Measurements from ENCODE around the gene KCNMB2.
"Not testable (repeated sequence)": the region's sequence is repeated elsewhere in the genome, so short reads cannot be mapped to it uniquely, and the experiment has no call there.

The KCNMB2 gene

DNA sequence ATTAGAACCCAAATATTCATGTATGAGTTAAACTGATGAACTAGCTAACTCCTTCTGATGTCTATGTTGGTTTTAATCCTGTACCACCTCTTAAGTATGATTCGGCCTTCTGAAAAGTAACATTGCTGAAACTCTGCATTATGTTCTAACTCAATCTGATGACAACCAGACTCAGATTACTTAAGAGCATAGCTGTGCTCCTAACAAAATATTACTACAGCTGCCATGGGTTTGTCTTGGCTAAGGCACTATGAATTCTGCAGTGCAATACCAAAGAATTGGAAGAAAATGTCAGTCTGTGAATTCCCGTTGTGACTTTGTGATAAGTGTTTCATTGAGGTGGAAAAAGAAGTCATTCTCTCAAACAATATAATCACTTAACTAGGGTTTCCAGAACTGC is 311.0 kb downstream of the KCNMB2 start:
- H3K4me3 ChIP-seq (replicated peaks; ENCODE audit: low read depth, low read length), result no peak overlapping the region
- TF ChIP-seq, protein P1, sequence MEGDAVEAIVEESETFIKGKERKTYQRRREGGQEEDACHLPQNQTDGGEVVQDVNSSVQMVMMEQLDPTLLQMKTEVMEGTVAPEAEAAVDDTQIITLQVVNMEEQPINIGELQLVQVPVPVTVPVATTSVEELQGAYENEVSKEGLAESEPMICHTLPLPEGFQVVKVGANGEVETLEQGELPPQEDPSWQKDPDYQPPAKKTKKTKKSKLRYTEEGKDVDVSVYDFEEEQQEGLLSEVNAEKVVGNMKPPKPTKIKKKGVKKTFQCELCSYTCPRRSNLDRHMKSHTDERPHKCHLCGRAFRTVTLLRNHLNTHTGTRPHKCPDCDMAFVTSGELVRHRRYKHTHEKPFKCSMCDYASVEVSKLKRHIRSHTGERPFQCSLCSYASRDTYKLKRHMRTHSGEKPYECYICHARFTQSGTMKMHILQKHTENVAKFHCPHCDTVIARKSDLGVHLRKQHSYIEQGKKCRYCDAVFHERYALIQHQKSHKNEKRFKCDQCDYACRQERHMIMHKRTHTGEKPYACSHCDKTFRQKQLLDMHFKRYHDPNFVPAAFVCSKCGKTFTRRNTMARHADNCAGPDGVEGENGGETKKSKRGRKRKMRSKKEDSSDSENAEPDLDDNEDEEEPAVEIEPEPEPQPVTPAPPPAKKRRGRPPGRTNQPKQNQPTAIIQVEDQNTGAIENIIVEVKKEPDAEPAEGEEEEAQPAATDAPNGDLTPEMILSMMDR (IDR thresholded peaks at IDR 0.05; ENCODE audit: low read depth, low read length, missing control alignments), result no peak
- no peak for DNase-seq (ENCODE audit: extremely low read depth, low read depth)

DNA sequence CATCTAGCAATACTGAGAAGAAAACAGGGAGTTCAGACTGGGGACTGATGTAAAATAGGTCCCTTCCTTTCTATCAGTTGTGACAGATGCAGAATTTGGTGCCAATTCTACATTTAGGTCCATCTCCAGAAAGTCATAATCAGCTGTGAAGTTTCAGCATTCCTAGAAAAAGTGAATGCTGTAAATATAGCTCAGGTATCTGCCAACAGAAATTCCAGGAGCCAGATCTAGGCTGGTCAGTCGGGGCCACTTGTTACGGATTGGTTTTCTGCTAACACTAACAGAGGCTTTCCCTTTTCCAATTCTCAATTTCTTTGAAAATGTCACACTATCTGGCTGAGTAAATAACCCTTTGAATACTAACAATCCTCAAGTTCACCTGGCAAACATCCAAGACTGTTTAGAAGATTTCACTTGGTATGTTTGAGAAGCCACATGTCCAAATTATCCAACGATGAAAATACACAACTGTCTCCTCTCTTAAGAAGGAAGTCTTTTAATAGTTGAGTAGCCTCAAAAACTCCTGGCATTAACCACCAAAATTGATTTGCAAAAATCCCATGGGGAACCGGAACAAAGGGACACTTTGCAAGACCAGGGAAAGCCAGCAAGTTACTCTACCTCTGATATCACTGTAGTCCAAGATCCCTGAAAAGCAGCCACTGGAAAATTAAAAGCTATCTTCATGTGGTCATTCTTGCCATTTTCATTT is 313.1 kb downstream of the KCNMB2 start:
- DNase-seq (ENCODE audit: extremely low read depth, low read depth), result no peak
- TF ChIP-seq, protein P1 (IDR thresholded peaks at IDR 0.05; ENCODE audit: low read depth, low read length, missing control alignments), result no peak
- no peak overlapping the region for H3K4me3 ChIP-seq (replicated peaks; ENCODE audit: low read depth, low read length)

DNA sequence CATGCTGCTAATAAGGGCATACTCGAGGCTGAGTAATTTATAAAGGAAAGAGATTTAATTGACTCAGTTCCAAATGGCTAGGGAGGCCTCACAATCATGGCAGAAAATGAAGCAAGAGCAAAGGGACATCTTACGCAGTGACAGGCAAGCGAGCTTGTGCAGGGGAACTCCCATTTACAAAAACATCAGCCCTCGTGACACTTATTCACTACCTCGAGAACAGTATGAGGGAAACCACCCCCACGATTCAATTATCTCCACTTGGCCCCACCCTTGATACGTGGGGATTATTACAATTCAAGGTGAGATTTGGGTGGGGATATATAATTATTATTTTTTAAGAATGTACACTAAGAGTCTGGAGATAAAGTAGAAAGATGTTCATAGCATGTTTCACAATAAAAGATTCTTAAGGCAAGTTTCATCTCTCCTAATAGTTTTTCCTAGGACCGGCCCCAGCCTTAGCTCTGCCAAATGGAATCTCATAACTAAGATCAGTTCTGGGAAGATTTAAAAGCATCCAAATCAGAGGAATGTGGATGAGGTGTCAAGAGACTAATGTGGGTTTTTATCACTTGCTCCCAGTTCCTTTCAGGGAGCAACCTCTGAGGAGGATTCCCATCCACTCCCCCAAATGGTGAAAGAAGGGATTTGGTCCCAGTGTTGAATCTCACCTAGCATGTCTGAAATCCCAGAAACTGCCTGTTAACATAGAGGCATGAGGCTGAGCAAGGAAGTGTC is 314.4 kb downstream of the KCNMB2 start:
- no peak for DNase-seq (ENCODE audit: extremely low read depth, low read depth)
- no peak overlapping the region for H3K4me3 ChIP-seq (replicated peaks; ENCODE audit: low read depth, low read length)
- TF ChIP-seq, protein P1 (IDR thresholded peaks at IDR 0.05; ENCODE audit: low read depth, low read length, missing control alignments), result no peak

DNA sequence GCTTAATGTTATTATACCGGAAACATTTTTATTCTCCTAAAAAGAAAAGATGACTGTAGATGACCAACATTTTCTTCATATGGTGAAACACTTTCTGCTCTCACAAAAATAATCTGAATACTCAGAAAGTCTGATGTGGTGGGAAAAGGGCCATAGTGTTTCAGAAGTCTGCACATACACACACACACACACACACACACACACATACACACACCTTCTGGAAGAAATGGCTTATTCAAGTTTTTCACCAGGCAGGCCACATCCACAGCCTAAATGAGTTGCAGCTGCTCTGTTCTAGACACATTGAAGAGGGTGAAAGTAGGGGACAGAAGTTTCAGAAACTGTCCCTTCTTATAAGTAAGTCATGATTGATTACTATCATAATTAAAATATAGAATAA is 315.3 kb downstream of the KCNMB2 start:
- TF ChIP-seq, protein P1 (IDR thresholded peaks at IDR 0.05; ENCODE audit: low read depth, low read length, missing control alignments), result no peak
- no peak for DNase-seq (ENCODE audit: extremely low read depth, low read depth)

DNA sequence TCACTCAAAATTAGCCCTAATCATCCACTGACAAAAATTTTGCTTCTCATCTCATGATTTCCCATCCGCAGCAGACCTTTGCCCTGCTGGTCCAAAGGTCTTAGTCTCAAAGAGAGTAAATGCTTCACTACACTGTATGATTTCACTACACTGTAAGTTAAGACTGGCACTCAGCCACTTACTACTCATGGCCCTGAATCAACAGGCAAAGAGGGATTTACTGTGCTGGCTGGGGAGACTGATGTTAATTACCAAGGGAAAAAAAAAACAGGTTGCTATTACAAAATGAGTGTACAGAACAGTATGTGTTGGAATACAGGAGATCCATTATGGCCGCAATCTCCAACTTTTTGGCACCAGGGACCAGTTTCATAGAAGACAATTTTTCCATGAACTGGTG is 320.6 kb downstream of the KCNMB2 start:
- no peak overlapping the region for H3K4me3 ChIP-seq (replicated peaks; ENCODE audit: low read depth, low read length)
- DNase-seq (ENCODE audit: extremely low read depth, low read depth), result no peak
- TF ChIP-seq, protein P1 (IDR thresholded peaks at IDR 0.05; ENCODE audit: low read depth, low read length, missing control alignments), result no peak

More for the DNA sequence above, 315.3 kb downstream of the KCNMB2 start:
- no peak overlapping the region for H3K4me3 ChIP-seq (replicated peaks; ENCODE audit: low read depth, low read length)

DNA sequence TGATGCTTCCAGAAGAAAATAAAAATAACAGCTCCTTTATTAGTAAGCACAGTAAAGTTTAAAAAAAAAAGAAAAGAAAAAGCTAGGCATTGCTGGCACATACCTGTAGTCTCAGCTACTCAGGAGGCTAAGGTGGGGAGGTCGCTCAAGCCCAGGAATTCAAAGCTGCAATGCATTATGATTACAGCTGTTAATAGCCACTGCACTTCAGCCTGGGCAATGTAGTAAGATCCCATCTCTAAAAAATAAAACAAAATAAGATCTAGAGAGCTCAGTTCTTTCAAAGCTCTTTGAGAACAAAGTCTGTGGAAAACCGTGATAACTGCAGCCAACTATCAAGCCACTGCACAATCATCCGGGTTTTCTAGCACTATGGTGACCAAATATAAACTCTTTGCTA is 323.1 kb downstream of the KCNMB2 start:
- H3K4me3 ChIP-seq (replicated peaks; ENCODE audit: low read depth, low read length), result no peak overlapping the region
- DNase-seq (ENCODE audit: extremely low read depth, low read depth), result no peak

DNA sequence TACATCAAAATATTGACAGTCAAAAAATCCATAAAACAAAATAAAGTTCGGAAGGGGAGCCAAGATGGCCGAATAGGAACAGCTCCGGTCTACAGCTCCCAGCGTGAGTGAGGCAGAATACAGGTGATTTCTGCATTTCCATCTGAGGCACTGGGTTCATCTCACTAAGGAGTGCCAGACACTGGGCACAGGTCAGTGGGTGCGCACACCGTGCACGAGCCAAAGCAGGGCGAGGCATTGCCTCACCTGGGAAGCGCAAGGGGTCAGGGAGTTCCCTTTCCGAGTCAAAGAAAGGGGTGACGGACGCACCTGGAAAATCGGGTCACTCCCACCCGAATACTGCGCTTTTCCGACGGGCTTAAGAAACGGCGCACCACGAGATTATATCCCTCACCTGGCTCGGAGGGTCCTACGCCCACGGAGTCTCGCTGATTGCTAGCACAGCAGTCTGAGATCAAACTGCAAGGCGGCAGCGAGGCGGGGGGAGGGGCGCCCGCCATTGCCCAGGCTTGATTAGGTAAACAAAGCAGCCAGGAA is 323.7 kb downstream of the KCNMB2 start:
- not testable (repeated sequence) for DNase-seq (ENCODE audit: extremely low read depth, low read depth); H3K4me3 ChIP-seq (replicated peaks; ENCODE audit: low read depth, low read length)

More for the DNA sequence above, 323.1 kb downstream of the KCNMB2 start:
- TF ChIP-seq, protein P1 (IDR thresholded peaks at IDR 0.05; ENCODE audit: low read depth, low read length, missing control alignments), result no peak
